ENCODE data around the gene PTPRN2. TPM values are rescaled to one million over a fixed set of nuclear protein-coding genes. Genes with fewer than 3 reads are reported as not detected.

PTPRN2 gene
- total RNA-seq, 1 experiment from 2014 or later, result not detected

DNA sequence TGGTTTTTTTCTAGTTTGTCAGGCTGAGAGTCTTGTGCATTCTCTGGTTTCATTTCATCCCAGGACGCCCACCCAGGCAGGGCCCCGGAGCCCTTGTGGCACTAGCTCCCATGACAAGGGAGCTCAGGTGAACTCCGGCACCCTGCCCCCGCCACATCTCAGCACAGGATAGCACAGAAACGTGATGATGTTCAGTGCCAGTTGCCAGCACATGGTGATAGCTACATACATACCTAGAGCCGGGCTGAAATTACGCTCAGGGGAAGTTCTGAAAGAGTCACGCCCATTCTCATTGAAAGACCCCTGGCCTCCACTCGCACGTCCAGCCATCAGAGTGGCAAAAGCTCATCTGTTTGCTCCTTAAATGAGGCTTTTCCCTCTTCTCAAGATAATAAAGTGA is 273.7 kb downstream of the PTPRN2 start:
- Histone ChIP-seq H3K27me3 (ENCODE audit: insufficient read depth, low read depth) (peaks cover 57% of the 10 kb centered on the region), H3K4me1 (replicated peaks; ENCODE audit: insufficient read depth) (no peaks in the 10 kb centered on the region), H3F3A (ENCODE audit: insufficient read depth, low read depth) (peaks cover 16% of the 10 kb centered on the region; the same call in 1 of the 2 replicates), H3K9me3 (ENCODE audit: insufficient read depth, low read depth) (peaks cover 4% of the 10 kb centered on the region), H3K79me2 (ENCODE audit: low read depth) (no peaks in the 10 kb centered on the region), H2AFZ (no peak overlapping the region), H3K27ac (no peak overlapping the region), H3K4me3 (no peak overlapping the region), H3K36me3 (ENCODE audit: low read depth) (no peaks in the 10 kb centered on the region), H4K20me1 (ENCODE audit: insufficient read depth) (no peaks in the 10 kb centered on the region), H3K4me2 (no peak overlapping the region), H3K9me2 (ENCODE audit: insufficient read depth) (no peaks in the 10 kb centered on the region)
- intact Hi-C loops (cut with micrococcal nuclease; ENCODE audit: unreplicated experiment), result no loop called here
- ChIA-PET CTCF (no interaction called here), POLR2A (ENCODE audit: unreplicated experiment) (no interaction called here)
- no TSS peak for BruUV-seq (replicated peaks)
- no peak for TF ChIP-seq EZH2 (IDR thresholded peaks at IDR 0.05; ENCODE audit: low read depth)
- TF ChIP-seq, protein P1, sequence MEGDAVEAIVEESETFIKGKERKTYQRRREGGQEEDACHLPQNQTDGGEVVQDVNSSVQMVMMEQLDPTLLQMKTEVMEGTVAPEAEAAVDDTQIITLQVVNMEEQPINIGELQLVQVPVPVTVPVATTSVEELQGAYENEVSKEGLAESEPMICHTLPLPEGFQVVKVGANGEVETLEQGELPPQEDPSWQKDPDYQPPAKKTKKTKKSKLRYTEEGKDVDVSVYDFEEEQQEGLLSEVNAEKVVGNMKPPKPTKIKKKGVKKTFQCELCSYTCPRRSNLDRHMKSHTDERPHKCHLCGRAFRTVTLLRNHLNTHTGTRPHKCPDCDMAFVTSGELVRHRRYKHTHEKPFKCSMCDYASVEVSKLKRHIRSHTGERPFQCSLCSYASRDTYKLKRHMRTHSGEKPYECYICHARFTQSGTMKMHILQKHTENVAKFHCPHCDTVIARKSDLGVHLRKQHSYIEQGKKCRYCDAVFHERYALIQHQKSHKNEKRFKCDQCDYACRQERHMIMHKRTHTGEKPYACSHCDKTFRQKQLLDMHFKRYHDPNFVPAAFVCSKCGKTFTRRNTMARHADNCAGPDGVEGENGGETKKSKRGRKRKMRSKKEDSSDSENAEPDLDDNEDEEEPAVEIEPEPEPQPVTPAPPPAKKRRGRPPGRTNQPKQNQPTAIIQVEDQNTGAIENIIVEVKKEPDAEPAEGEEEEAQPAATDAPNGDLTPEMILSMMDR (conservative IDR thresholded peaks at IDR 0.05), result no peak
- no peak for DNase-seq

DNA sequence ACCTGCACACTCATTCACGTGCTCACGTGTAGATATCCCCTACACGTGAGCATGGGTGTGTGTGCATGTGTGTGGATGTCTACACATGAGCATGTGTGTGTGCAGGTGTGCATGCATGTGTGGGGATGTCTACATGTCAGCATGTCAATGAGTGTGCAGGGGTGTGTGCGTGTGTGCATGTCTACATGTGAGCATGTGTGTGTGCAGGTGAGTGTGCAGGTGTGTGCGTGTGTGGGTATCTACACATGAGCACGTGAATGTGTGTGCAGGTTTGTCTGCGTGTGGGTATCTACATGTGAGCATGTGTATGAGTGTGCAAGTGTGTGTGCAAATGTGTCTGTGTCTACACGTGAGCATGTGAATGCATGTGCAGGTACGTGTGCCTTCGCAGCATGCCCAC is 274.8 kb downstream of the PTPRN2 start:
- no TSS peak for BruUV-seq (replicated peaks)
- Histone ChIP-seq H3K9me2 (ENCODE audit: insufficient read depth) (no peaks in the 10 kb centered on the region), H4K20me1 (ENCODE audit: insufficient read depth) (no peaks in the 10 kb centered on the region), H2AFZ (no peak overlapping the region), H3K9me3 (ENCODE audit: insufficient read depth, low read depth) (peaks cover 4% of the 10 kb centered on the region), H3K4me3 (no peak overlapping the region), H3K4me1 (replicated peaks; ENCODE audit: insufficient read depth) (no peaks in the 10 kb centered on the region), H3K4me2 (no peak overlapping the region), H3F3A (ENCODE audit: insufficient read depth, low read depth) (peaks cover 16% of the 10 kb centered on the region; the same call in 1 of the 2 replicates), H3K27me3 (ENCODE audit: insufficient read depth, low read depth) (peaks cover 47% of the 10 kb centered on the region), H3K79me2 (ENCODE audit: low read depth) (no peaks in the 10 kb centered on the region), H3K36me3 (ENCODE audit: low read depth) (no peaks in the 10 kb centered on the region), H3K27ac (no peak overlapping the region)
- DNase-seq, result no peak
- ChIA-PET POLR2A (ENCODE audit: unreplicated experiment) (no interaction called here), CTCF (no interaction called here)
- intact Hi-C loops (cut with micrococcal nuclease; ENCODE audit: unreplicated experiment), result no loop called here
- TF ChIP-seq, protein P1 (conservative IDR thresholded peaks at IDR 0.05), result no peak
- no peak for TF ChIP-seq EZH2 (IDR thresholded peaks at IDR 0.05; ENCODE audit: low read depth)

DNA sequence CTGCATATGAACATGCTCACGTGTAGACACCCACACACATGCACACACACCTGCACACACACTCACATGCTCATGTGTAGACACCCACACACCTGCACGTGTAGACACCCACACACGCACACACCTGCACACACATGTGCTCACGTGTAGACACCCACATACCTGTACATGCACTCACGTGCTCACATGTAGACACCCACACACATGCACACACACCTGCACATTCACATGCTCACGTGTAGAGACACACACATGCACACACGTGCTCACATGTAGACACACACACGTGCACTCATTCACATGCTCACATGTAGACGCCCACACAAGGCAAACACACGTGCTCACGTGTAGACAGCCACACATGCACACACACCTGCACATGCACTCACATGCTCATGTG is 275.8 kb downstream of the PTPRN2 start:
- Histone ChIP-seq H3K4me2 (no peak overlapping the region), H3K9me2 (ENCODE audit: insufficient read depth) (no peaks in the 10 kb centered on the region), H3K4me3 (no peak overlapping the region), H2AFZ (no peak overlapping the region), H3K79me2 (ENCODE audit: low read depth) (no peaks in the 10 kb centered on the region), H3K4me1 (replicated peaks; ENCODE audit: insufficient read depth) (no peaks in the 10 kb centered on the region), H3K36me3 (ENCODE audit: low read depth) (no peaks in the 10 kb centered on the region), H3K9me3 (ENCODE audit: insufficient read depth, low read depth) (peaks cover 4% of the 10 kb centered on the region), H4K20me1 (ENCODE audit: insufficient read depth) (no peaks in the 10 kb centered on the region), H3K27me3 (ENCODE audit: insufficient read depth, low read depth) (peaks cover 37% of the 10 kb centered on the region; the same call in 1 of the 2 replicates), H3K27ac (no peak overlapping the region), H3F3A (ENCODE audit: insufficient read depth, low read depth) (peaks cover 16% of the 10 kb centered on the region; the same call in 1 of the 2 replicates)
- no TSS peak for BruUV-seq (replicated peaks)
- no peak for DNase-seq
- ChIA-PET POLR2A (ENCODE audit: unreplicated experiment) (no interaction called here), CTCF (no interaction called here)
- TF ChIP-seq EZH2 (IDR thresholded peaks at IDR 0.05; ENCODE audit: low read depth), result no peak
- TF ChIP-seq, protein P1 (conservative IDR thresholded peaks at IDR 0.05), result no peak
- intact Hi-C loops (cut with micrococcal nuclease; ENCODE audit: unreplicated experiment), result no loop called here

Measured in PC-9 (cell line).